K562 (cell line): ENCODE results near the gene RNF20. TPM values are rescaled to one million over a fixed set of nuclear protein-coding genes. Genes with fewer than 3 reads are reported as not detected.

Experiments used
- CCAR2 ChIP-seq: fragments of 200-400 bp; formaldehyde crosslinking; IDR thresholded peaks from 2 replicates; pipeline ENCODE4 v1.6.1; 2017; ENCODE audit warnings: mild to moderate bottlenecking, low read depth, low read length
- CLOCK ChIP-seq: fragments of 250-450 bp; sonication (Bioruptor Pico); IDR thresholded peaks from 2 replicates; pipeline ENCODE4 v1.4.0; 2020; ENCODE audit warnings: mild to moderate bottlenecking, moderate library complexity, borderline replicate concordance
- FOXP1 ChIP-seq: sonication (generic); formaldehyde crosslinking; IDR thresholded peaks from 2 replicates; pipeline ENCODE4 v1.8.0; 2022; ENCODE audit warnings: mild to moderate bottlenecking, missing genetic modification reagents
- HOMEZ ChIP-seq: fragments of 250-450 bp; sonication (Bioruptor Pico); IDR thresholded peaks from 2 replicates; pipeline ENCODE4 v1.4.0; 2020; ENCODE audit warnings: mild to moderate bottlenecking, moderate library complexity
- NEUROD1 ChIP-seq: fragments of 150-350 bp; IDR thresholded peaks from 2 replicates; pipeline ENCODE4 v1.6.1; 2014; ENCODE audit warnings: borderline replicate concordance, low read length, low read depth; ENCODE audit not compliant: partially characterized antibody
- SOX6 ChIP-seq: fragments of 450-650 bp; IDR thresholded peaks from 2 replicates; pipeline ENCODE4 v1.6.1; 2014; ENCODE audit warnings: mild to moderate bottlenecking
- SREBF2 ChIP-seq: sonication (generic); formaldehyde crosslinking; IDR thresholded peaks from 2 replicates; pipeline ENCODE4 v1.4.0; 2020; ENCODE audit warnings: mild to moderate bottlenecking, missing genetic modification reagents
- TEAD2 ChIP-seq: fragments of 450-650 bp; IDR thresholded peaks from 2 replicates; pipeline ENCODE4 v1.6.1; 2016; ENCODE audit warnings: missing genetic modification characterization, control low read depth, missing compliant biosample characterization
- ZNF277 ChIP-seq: fragments of 250-450 bp; sonication (Bioruptor Pico); IDR thresholded peaks from 2 replicates; pipeline ENCODE4 v1.8.0; 2022; ENCODE audit warnings: inconsistent platforms, mild to moderate bottlenecking, moderate library complexity, borderline replicate concordance
- polyA plus RNA-seq, 8 experiments: library from polyadenylated mRNA; depleted of rRNA in 4 of 8; stranded (reverse) in 5 of 8; unstranded in 3 of 8; fragments of >200 nt; fragmentation: Nextera tagmentation in 2 of 8; fragmentation: Illumina TruSeq in 1 of 8; extraction: Ambion mirVana in 2 of 8; extraction: Trizol in 1 of 8; gene quantifications; 2 replicates each; pipeline versions ENCODE4 v1.2.1 to v1.2.3, GENCODE V29; 2011 to 2014; ENCODE audit warnings: inconsistent platforms in 1 of 8, missing spikeins in 1 of 8
- total RNA-seq, 7 experiments: library from RNA; depleted of rRNA in 6 of 7; stranded (reverse); fragments of >200 nt in 6 of 7; fragmentation: Illumina TruSeq in 2 of 7; extraction: Trizol in 2 of 7; gene quantifications; 2 replicates each; pipeline versions ENCODE4 v1.2.1 to v1.2.3, GENCODE V29; 2011 to 2021; ENCODE audit warnings: low replicate concordance in 1 of 7
- TF ChIP-seq, protein P1 (sequence below): fragments of 450-650 bp; IDR thresholded peaks from 2 replicates; pipeline ENCODE4 v1.7.1; 2018; ENCODE audit warnings: mild to moderate bottlenecking, low read depth; ENCODE audit not compliant: partially characterized antibody
- TF ChIP-seq, protein P2 (sequence below): sonication (generic); formaldehyde crosslinking; IDR thresholded peaks from 2 replicates; pipeline ENCODE4 v1.4.0; 2020; ENCODE audit warnings: mild to moderate bottlenecking, missing genetic modification reagents
- TF ChIP-seq, protein P3 (sequence below): sonication (generic); formaldehyde crosslinking; IDR thresholded peaks from 2 replicates; pipeline ENCODE4 v1.8.0; 2022; ENCODE audit warnings: missing genetic modification reagents, mild to moderate bottlenecking, moderate library complexity, borderline replicate concordance

RNF20 gene
- total and polyA plus RNA-seq, 9 of the 15 experiments (the other 6 are each of a cell fraction or from before 2014, with no cell fraction given): 5.5 to 25.0 (median 22.1) TPM

GRCh38 chr9:101533334-101534204 lies at the start of gene RNF20 (continued):
- no peak for TF ChIP-seq SOX6
- TF ChIP-seq HOMEZ: no peak
- peak; percentile 20 for TF ChIP-seq NEUROD1
- no peak for TF ChIP-seq CLOCK (CRISPR knock-in tag)
- TF ChIP-seq TEAD2 (tag): no peak
- TF ChIP-seq SREBF2 (CRISPR knock-in tag): no peak
- no peak for TF ChIP-seq FOXP1
- TF ChIP-seq, protein P1, sequence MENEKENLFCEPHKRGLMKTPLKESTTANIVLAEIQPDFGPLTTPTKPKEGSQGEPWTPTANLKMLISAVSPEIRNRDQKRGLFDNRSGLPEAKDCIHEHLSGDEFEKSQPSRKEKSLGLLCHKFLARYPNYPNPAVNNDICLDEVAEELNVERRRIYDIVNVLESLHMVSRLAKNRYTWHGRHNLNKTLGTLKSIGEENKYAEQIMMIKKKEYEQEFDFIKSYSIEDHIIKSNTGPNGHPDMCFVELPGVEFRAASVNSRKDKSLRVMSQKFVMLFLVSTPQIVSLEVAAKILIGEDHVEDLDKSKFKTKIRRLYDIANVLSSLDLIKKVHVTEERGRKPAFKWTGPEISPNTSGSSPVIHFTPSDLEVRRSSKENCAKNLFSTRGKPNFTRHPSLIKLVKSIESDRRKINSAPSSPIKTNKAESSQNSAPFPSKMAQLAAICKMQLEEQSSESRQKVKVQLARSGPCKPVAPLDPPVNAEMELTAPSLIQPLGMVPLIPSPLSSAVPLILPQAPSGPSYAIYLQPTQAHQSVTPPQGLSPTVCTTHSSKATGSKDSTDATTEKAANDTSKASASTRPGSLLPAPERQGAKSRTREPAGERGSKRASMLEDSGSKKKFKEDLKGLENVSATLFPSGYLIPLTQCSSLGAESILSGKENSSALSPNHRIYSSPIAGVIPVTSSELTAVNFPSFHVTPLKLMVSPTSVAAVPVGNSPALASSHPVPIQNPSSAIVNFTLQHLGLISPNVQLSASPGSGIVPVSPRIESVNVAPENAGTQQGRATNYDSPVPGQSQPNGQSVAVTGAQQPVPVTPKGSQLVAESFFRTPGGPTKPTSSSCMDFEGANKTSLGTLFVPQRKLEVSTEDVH: peak; percentile 97
- TF ChIP-seq, protein P2, sequence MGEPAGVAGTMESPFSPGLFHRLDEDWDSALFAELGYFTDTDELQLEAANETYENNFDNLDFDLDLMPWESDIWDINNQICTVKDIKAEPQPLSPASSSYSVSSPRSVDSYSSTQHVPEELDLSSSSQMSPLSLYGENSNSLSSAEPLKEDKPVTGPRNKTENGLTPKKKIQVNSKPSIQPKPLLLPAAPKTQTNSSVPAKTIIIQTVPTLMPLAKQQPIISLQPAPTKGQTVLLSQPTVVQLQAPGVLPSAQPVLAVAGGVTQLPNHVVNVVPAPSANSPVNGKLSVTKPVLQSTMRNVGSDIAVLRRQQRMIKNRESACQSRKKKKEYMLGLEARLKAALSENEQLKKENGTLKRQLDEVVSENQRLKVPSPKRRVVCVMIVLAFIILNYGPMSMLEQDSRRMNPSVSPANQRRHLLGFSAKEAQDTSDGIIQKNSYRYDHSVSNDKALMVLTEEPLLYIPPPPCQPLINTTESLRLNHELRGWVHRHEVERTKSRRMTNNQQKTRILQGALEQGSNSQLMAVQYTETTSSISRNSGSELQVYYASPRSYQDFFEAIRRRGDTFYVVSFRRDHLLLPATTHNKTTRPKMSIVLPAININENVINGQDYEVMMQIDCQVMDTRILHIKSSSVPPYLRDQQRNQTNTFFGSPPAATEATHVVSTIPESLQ (CRISPR knock-in tag): no peak
- no peak for TF ChIP-seq CCAR2
- TF ChIP-seq ZNF277 (CRISPR knock-in tag): no peak
- TF ChIP-seq, protein P3, sequence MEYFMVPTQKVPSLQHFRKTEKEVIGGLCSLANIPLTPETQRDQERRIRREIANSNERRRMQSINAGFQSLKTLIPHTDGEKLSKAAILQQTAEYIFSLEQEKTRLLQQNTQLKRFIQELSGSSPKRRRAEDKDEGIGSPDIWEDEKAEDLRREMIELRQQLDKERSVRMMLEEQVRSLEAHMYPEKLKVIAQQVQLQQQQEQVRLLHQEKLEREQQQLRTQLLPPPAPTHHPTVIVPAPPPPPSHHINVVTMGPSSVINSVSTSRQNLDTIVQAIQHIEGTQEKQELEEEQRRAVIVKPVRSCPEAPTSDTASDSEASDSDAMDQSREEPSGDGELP: peak; percentile 50; the same call in 1 of the 2 replicates
